Ovary (tissue), 3 donors: Measurements from ENCODE around the gene PGAM5.

Experiments used
- EP300 ChIP-seq: sonication (generic); formaldehyde crosslinking; IDR thresholded peaks from one replicate; pipeline ENCODE4 v1.6.1; 2017; ENCODE audit warnings: antibody characterized with exemption
- TF ChIP-seq, protein P1 (sequence below), 3 donors: fragments of 450-650 bp in 2 of 3; fragments of 200-600 bp in 1 of 3; IDR thresholded peaks; one replicate each; pipeline versions ENCODE4 v1.5.1 to v1.8.0; 2016 to 2022; ENCODE audit warnings: antibody characterized with exemption in 3 of 3, mild to moderate bottlenecking in 1 of 3
- donor health status: DM: no; HTN: no; CAD: no.

DNA sequence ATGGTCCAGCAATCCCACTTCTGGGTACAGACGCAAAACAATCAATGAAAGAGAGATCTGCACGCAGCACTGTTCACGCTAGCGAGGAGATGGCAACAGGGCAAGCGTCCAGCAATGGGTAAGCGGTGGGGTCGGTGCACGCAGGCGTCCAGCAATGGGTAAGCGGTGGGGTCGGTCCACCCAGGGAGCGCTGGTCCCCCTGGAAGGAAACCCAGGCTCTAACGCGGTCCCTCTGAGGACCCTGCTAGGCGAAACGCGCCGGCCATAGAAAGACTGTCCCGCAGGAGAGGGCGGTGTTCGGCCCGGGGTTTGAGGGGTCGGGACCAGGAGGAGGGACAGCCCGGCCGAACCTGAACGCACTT, 618 bp upstream of the PGAM5 start:
- TF ChIP-seq, protein P1, sequence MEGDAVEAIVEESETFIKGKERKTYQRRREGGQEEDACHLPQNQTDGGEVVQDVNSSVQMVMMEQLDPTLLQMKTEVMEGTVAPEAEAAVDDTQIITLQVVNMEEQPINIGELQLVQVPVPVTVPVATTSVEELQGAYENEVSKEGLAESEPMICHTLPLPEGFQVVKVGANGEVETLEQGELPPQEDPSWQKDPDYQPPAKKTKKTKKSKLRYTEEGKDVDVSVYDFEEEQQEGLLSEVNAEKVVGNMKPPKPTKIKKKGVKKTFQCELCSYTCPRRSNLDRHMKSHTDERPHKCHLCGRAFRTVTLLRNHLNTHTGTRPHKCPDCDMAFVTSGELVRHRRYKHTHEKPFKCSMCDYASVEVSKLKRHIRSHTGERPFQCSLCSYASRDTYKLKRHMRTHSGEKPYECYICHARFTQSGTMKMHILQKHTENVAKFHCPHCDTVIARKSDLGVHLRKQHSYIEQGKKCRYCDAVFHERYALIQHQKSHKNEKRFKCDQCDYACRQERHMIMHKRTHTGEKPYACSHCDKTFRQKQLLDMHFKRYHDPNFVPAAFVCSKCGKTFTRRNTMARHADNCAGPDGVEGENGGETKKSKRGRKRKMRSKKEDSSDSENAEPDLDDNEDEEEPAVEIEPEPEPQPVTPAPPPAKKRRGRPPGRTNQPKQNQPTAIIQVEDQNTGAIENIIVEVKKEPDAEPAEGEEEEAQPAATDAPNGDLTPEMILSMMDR (IDR thresholded peaks at IDR 0.05): no peak
- TF ChIP-seq EP300: no peak
